IPS-20b (cell line): ENCODE data around the gene KLB.
"Not testable (repeated sequence)": the region's sequence is repeated elsewhere in the genome, so short reads cannot be mapped to it uniquely, and the experiment has no call there.

Experiments
- H3K27ac ChIP-seq: one replicate; pipeline ENCODE4 v1.5.1; 2013; ENCODE audit warnings: low read length
- H3K27me3 ChIP-seq: 2 replicates; pipeline ENCODE4 v1.6.1; 2013; ENCODE audit warnings: mild to moderate bottlenecking, low read length, inconsistent platforms; ENCODE audit not compliant: insufficient read depth
- H3K36me3 ChIP-seq: 2 replicates; pipeline ENCODE4 v1.6.1; 2013; ENCODE audit warnings: low read depth, mild to moderate bottlenecking, inconsistent platforms, low read length, moderate library complexity; ENCODE audit not compliant: insufficient read depth
- H3K4me1 ChIP-seq: 2 replicates; pipeline ENCODE4 v1.6.1; 2013; ENCODE audit warnings: mild to moderate bottlenecking, control low read depth, inconsistent platforms, low read length, moderate library complexity; ENCODE audit not compliant: insufficient read depth
- H3K4me3 ChIP-seq: 2 replicates; pipeline ENCODE4 v1.5.1; 2013; ENCODE audit warnings: mild to moderate bottlenecking, low read length, inconsistent platforms
- H3K9ac ChIP-seq: 2 replicates; pipeline ENCODE4 v1.6.1; 2013; ENCODE audit warnings: low read depth, mild to moderate bottlenecking, inconsistent platforms, low read length, moderate library complexity
- H3K9me3 ChIP-seq: 2 replicates; pipeline ENCODE4 v1.6.1; 2013; ENCODE audit warnings: mild to moderate bottlenecking, low read depth, low read length, inconsistent platforms; ENCODE audit not compliant: insufficient read depth

The KLB gene

DNA sequence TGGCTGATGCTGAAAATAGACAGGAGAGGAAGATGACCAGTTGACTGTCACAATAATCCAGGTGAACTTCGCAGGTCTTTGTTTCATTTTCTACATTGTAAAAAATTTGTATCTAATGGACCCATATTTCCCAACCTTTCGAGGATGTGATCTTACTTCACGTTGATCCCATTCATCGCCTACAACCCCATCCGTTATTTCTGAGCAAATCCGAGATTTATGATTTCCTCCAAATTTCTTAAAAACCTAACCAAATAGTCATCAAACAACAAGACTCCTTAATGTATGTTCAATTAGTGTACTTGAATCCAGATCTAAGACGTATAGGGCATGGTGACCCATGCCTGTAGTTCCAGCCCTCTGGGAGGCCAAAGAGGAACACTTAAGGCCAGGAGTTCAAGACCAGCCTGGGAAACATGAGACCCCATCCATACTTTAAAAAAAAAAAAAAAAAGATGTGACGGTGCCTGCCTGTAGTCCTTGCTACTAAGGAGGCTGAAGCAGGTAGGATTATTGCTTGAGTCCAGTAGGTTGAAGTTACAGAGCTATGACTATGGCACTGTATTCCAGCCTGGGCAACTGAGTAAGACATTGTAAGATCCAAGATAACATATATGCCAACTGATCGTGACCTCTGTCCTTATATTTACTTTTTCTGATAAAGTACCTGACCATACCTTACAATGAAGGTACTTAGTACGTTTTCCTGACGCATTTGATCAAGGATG, 46.3 kb downstream of the KLB start:
- H3K36me3 ChIP-seq: peaks cover 82% of the 10 kb centered on the region
- H3K27ac ChIP-seq: no peak overlapping the region
- H3K9me3 ChIP-seq: no peaks in the 10 kb centered on the region
- H3K4me3 ChIP-seq: no peak overlapping the region
- H3K9ac ChIP-seq: no peak overlapping the region
- no peaks in the 10 kb centered on the region for H3K27me3 ChIP-seq
- H3K4me1 ChIP-seq: peaks cover 10% of the 10 kb centered on the region; the same call in 1 of the 2 replicates

DNA sequence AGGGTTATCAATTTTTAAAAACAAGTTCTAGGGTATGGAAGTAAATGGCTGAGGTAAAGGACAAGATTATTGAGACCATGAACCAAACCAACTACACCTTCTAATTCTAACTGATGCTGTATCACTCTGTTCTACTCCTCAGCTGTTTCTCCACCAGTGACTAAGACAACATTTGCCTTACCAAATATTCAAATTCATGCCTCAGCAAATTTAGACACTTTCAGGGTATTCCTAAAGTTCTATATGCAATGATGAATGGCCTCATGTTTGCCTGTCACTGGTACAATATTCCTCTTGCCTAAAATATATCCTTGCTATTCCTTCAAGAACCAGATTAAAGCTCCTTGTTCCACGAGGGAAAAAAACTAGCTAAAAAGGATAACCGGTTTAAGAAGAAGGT, 47.0 kb downstream of the KLB start:
- no peak overlapping the region for H3K4me3 ChIP-seq
- peaks cover 86% of the 10 kb centered on the region for H3K36me3 ChIP-seq
- no peaks in the 10 kb centered on the region for H3K27me3 ChIP-seq
- H3K27ac ChIP-seq: no peak overlapping the region
- H3K9me3 ChIP-seq: no peaks in the 10 kb centered on the region
- H3K4me1 ChIP-seq: peaks cover 10% of the 10 kb centered on the region; the same call in 1 of the 2 replicates
- no peak overlapping the region for H3K9ac ChIP-seq

DNA sequence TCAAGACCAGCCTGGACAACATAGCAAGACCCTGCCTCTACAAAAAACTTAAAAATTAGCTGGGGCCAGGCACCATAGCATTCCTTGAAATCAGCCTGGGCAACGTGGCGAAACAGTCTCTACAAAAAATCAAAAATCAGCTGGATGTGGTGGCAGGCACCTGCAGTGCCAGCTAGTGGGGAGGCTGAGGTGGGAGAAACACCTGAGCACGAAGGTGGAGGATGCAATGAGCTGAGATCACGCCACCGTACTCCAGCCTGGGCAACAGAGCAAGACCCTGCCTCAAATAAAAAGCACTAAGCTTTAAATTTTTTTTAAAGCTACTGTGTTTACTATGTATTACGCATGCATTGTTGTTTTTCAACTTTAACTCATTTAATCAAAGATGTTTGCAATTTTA, 48.8 kb downstream of the KLB start:
- peak overlapping the region; percentile 99; the same call in 1 of the 2 replicates for H3K9ac ChIP-seq
- H3K36me3 ChIP-seq: peaks cover 80% of the 10 kb centered on the region
- no peaks in the 10 kb centered on the region for H3K27me3 ChIP-seq
- peaks cover 10% of the 10 kb centered on the region; the same call in 1 of the 2 replicates for H3K4me1 ChIP-seq
- H3K9me3 ChIP-seq: no peaks in the 10 kb centered on the region
- peak overlapping the region; percentile 98; the same call in 1 of the 2 replicates for H3K4me3 ChIP-seq
- H3K27ac ChIP-seq: no peak overlapping the region

DNA sequence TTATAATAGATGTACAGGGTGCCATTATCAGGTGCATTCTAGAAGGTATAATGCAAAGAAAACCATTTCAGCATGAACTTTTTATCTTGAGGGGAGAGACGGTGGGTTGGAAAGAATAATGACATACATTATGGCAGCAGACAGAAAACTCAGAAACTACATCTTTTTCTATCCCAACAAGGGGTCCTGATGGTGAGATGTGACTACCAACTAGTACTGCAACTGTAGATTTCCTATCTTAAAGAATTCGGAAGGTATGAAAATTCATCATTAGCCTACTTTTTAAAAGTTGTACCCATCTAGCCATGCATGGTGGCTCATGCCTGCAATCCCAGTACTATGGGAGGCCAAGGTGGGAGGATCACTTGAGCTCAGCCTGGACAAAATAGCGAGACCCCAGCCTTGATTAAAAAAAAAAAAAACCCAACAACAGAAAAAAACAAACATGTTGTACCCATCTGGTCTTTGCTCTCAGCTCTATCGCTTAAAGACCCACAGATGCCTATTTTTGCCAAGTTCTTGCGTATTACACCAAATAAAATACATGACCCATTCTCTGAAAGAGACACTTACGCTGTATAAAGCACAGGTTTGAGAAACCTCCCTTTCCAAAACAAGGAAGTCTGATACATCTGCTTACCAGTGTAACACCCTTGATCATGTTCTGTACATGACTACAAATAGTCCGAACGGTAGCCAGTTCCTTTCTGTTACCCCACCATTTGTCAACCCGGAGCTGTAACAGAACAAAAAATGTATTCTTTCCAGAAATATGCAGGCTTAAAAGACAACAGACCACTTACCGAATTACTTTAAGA, 50.4 kb downstream of the KLB start:
- Histone ChIP-seq H3K9ac (peak overlapping the region; percentile 99), H3K4me3 (peak overlapping the region; percentile 98), H3K27me3 (no peaks in the 10 kb centered on the region), H3K9me3 (no peaks in the 10 kb centered on the region), H3K4me1 (peaks cover 10% of the 10 kb centered on the region; the same call in 1 of the 2 replicates), H3K36me3 (peaks cover 74% of the 10 kb centered on the region), H3K27ac (peak overlapping the region; percentile 91)

DNA sequence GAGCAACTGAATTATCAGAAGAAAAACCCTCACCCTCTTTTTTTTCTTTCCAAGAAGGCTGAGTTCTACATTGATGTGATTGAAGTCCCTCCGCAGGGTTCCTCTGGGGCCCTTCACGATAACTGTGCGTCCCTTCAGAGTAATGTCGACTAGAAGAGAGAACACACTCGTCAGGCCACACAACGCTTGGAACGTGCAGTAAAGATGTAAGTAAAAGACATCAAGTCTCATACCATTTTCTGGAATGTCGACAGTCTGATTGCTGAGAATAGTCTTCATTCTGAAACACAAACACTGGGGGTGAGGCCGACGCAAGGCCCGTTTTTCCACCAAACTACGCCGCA, 51.4 kb downstream of the KLB start:
- peak overlapping the region; percentile 91 for H3K27ac ChIP-seq
- H3K9me3 ChIP-seq, H3K4me1 ChIP-seq, H3K27me3 ChIP-seq: not testable (repeated sequence)
- H3K36me3 ChIP-seq: peaks cover 74% of the 10 kb centered on the region
- H3K9ac ChIP-seq: peak overlapping the region; percentile 99
- H3K4me3 ChIP-seq: peak overlapping the region; percentile 98

DNA sequence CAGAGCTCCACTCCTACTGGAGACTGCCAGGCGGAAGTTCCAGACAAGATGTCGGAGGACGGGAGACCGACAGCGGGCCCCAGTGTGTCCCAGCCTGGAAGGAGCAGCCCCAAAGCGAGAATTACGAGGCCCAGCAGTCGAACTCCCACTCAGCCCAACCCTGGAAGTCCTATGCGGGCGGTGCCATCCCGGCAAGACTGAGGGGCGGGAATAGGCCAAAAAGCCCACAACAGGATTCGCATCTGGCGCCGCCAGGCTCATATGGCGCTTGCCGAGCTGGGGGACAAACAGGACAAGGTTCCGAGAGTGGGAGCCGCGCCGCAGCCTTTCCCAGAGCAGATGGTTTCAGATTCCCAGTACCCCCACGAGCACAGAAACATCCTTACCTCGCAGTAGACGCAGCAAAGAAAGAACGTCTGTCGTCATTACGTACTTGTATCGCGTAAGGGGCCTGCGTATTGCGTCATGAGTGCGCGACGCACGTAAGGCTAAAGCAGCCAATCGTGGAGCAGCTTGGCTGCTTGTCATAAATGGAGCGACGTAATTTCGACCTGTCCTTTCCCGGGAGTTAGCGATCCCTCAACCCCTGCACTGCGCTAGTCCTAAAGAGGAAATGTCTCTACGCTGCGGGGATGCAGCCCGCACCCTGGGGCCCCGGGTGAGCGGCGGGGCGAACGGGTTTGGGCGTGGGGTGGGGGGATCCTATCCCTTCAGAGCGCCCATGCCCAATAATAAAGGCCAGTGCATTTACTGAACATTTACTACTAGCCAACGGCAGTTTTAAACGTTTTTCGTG, 52.0 kb downstream of the KLB start, which contains the start of the genes LIAS and RPL9:
Gene LIAS (plus strand): TSS at position 552 of the 796 bp plus-strand sequence. CDS start 62 bp downstream, at position 614.
Gene RPL9 (minus strand): TSS at position 418 of the 796 bp plus-strand sequence. CDS start 483 bp downstream, outside the sequence.
- Histone ChIP-seq H3K9me3 (no peaks in the 10 kb centered on the region), H3K36me3 (peaks cover 74% of the 10 kb centered on the region), H3K4me3 (peak within 1 kb of the TSS; percentile 98), H3K27me3 (no peaks in the 10 kb centered on the region), H3K4me1 (peaks cover 10% of the 10 kb centered on the region; the same call in 1 of the 2 replicates), H3K27ac (peak within 1 kb of the TSS; percentile 91), H3K9ac (peak within 1 kb of the TSS; percentile 99)

DNA sequence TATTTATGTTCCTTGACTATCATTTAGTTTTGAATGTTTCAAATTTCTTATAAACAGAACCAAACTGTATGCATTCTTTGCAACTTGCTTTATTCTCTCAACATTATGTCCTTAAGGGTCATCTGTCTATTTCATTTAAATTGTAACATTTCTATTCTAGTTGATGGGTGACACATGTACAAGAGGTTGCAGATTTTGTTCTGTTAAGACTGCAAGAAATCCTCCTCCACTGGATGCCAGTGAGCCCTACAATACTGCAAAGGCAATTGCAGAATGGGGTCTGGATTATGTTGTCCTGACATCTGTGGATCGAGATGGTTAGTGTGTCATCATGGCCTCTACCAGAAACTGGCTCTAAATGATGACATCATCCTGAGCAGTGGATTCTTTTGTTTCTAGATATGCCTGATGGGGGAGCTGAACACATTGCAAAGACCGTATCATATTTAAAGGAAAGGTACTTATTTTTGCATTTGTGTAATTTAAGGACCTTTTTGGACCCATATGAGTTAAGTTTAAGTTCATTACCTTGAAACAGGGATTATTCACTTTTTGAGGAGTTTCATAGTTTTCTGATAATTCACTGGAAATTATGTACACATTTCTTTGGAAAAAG, 58.3 kb downstream of the KLB start:
- Histone ChIP-seq H3K36me3 (peaks cover 67% of the 10 kb centered on the region), H3K4me1 (no peaks in the 10 kb centered on the region), H3K9me3 (no peaks in the 10 kb centered on the region), H3K27me3 (no peaks in the 10 kb centered on the region), H3K27ac (no peak overlapping the region), H3K9ac (no peak overlapping the region), H3K4me3 (no peak overlapping the region)

DNA sequence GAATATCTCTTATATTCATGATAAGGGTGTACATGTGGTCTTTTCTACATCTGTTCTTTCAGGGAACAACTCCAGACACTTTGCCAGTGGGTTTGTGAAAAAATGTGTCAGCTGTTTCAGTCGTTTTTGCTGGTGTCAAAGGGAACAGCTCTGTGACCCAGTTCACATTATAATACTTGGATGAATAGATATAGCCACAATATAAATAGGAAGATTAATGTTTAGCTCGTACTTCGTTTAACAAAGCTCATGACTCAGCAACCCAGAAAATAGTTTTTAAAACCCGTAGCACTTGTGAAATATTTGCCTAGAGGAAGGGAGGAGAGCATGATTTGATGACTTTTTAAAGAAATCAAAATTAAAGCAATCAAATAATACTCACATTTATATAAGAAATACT, 60.0 kb downstream of the KLB start:
- H3K9ac ChIP-seq: no peak overlapping the region

DNA sequence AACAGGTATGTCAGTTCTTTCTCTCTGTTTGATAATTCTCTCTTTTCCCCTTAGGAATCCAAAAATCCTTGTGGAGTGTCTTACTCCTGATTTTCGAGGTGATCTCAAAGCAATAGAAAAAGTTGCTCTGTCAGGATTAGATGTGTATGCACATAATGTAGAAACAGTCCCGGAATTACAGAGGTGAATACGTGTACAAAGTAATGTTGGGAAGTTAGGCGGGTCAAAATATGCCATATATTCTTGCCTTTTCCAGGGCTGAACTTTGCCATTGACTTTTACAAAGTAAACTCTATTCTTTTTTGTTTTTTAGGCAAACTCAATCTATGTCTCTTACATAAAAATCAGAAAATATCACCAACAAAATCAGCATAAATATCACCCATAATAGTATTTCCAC, 60.7 kb downstream of the KLB start:
- Histone ChIP-seq H3K4me1 (no peaks in the 10 kb centered on the region), H3K9ac (no peak overlapping the region), H3K36me3 (peaks cover 76% of the 10 kb centered on the region), H3K27ac (no peak overlapping the region), H3K27me3 (no peaks in the 10 kb centered on the region), H3K9me3 (no peaks in the 10 kb centered on the region), H3K4me3 (no peak overlapping the region)

More for the DNA sequence above, 60.0 kb downstream of the KLB start:
- no peak overlapping the region for H3K27ac ChIP-seq
- H3K4me1 ChIP-seq: no peaks in the 10 kb centered on the region
- H3K4me3 ChIP-seq: no peak overlapping the region
- H3K27me3 ChIP-seq: no peaks in the 10 kb centered on the region
- peaks cover 72% of the 10 kb centered on the region for H3K36me3 ChIP-seq
- no peaks in the 10 kb centered on the region for H3K9me3 ChIP-seq

DNA sequence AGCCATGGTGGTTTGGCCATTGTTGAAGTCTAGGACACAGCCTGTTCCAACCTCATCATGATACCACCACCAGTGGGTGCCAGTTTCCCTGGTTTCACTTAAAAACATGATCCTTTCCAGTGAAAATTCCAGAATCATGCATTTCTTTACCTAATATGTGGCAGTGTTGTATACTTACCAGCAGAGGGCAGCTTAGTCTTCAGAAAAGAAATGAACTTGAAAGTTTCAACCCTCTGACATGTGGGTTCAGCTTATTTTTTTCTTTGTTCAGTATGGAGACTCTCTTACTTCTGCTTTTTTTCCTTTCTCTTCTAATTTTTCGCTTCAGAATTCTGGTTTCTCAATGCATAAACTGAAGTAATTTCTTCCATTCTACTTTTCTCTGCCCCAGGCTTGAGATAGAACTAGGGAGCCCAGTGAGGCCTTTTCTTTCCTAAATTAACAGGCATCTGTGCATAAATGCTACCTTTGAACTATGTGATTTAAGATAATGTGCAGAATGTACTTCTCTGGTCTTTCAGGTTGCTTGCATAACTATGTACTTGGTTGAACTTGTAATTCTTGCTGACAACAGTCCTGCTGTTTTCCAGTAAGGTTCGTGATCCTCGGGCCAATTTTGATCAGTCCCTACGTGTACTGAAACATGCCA, 62.8 kb downstream of the KLB start:
- H3K36me3 ChIP-seq: peaks cover 68% of the 10 kb centered on the region
- H3K4me1 ChIP-seq: no peaks in the 10 kb centered on the region
- no peaks in the 10 kb centered on the region for H3K27me3 ChIP-seq
- no peak overlapping the region for H3K4me3 ChIP-seq
- peak overlapping the region; percentile 47; the same call in 1 of the 2 replicates for H3K9ac ChIP-seq
- no peak overlapping the region for H3K27ac ChIP-seq
- no peaks in the 10 kb centered on the region for H3K9me3 ChIP-seq
